Vagina (tissue), 2 donors: ENCODE results near the gene TENM4. TPM values are rescaled to one million over a fixed set of nuclear protein-coding genes. Genes with fewer than 3 reads are reported as not detected.

Experiments
- DNase-seq, 2 donors: peaks; one replicate each; pipeline ENCODE4 v3.0.0-alpha.2; 2017; ENCODE audit errors: extremely low spot score in 2 of 2
- H3K27ac ChIP-seq: fragments of 200-600 bp; sonication (generic); one replicate; pipeline ENCODE4 v1.5.1; 2019
- H3K27me3 ChIP-seq: fragments of 200-600 bp; sonication (generic); one replicate; pipeline ENCODE4 v1.5.1; 2019
- H3K36me3 ChIP-seq, 2 donors: fragments of 200-600 bp; sonication (generic); one replicate each; pipeline ENCODE4 v1.5.1; 2017 to 2019
- H3K4me1 ChIP-seq: fragments of 200-600 bp; sonication (generic); one replicate; pipeline ENCODE4 v1.5.1; 2019
- H3K4me3 ChIP-seq, 2 donors: fragments of 200-600 bp; sonication (generic); 1 replicate in 1 of 2; 2 replicates in 1 of 2; pipeline ENCODE4 v1.5.1; 2016 to 2019
- H3K9me3 ChIP-seq: fragments of 200-600 bp; sonication (generic); one replicate; pipeline ENCODE4 v1.5.1; 2019
- CTCF ChIP-seq, 3 experiments: fragments of 450-650 bp in 2 of 3; fragments of 200-600 bp in 1 of 3; sonication (generic) in 1 of 3; IDR thresholded peaks; one replicate each; pipeline ENCODE4 v1.5.1; 2017 to 2019; ENCODE audit warnings: antibody characterized with exemption in 3 of 3, mild to moderate bottlenecking in 2 of 3, moderate library complexity in 2 of 3
- POLR2A ChIP-seq, 2 donors: fragments of 450-650 bp; IDR thresholded peaks; one replicate each; pipeline ENCODE4 v1.6.1; 2017; ENCODE audit warnings: antibody characterized with exemption in 2 of 2, mild to moderate bottlenecking in 2 of 2, moderate library complexity in 2 of 2
- POLR2AphosphoS5 ChIP-seq, 2 donors: sonication (generic); formaldehyde crosslinking; IDR thresholded peaks; one replicate each; pipeline ENCODE4 v1.9.0; 2017; ENCODE audit warnings: antibody characterized with exemption in 2 of 2, mild to moderate bottlenecking in 2 of 2, low read depth in 1 of 2; ENCODE audit not compliant: insufficient read depth in 1 of 2
- intact Hi-C: fragments of 100-400 bp; cut with DNase I; formaldehyde crosslinking; loops from one replicate; pipeline ENCODE4 v1.15.1; 2023
- total RNA-seq: library from RNA; depleted of rRNA; stranded (reverse); fragments of >200 nt; gene quantifications from one replicate; pipeline ENCODE4 v1.2.3, GENCODE V29; 2016

The TENM4 gene
- total RNA-seq, 1 donor from 2014 or later: 12.5 TPM

GRCh38 chr11:78801161-78801884, 639.5 kb downstream of the TENM4 start:
- peak in 1 of 2 donors; percentile 95 for DNase-seq
- Histone ChIP-seq H3K4me1 (peaks cover 32% of the 10 kb centered on the region), H3K27ac (peak overlapping the region; percentile 56), H3K9me3 (no peaks in the 10 kb centered on the region), H3K27me3 (no peaks in the 10 kb centered on the region), H3K36me3 (no peaks in the 10 kb centered on the region), H3K4me3 (no peak overlapping the region)
- intact Hi-C loops: no loop called here
- TF ChIP-seq CTCF (IDR thresholded peaks at IDR 0.05): no peak
- TF ChIP-seq POLR2AphosphoS5 (IDR thresholded peaks at IDR 0.05; ENCODE audit: insufficient read depth in 1 of 2, low read depth in 1 of 2): peak in 1 of 2 donors; percentile 60
- TF ChIP-seq POLR2A (IDR thresholded peaks at IDR 0.05): no peak

- H3K36me3 ChIP-seq: no peaks in the 10 kb centered on the region
- DNase-seq: no peak
- no peaks in the 10 kb centered on the region for H3K9me3 ChIP-seq
- peak overlapping the region; percentile 56 for H3K27ac ChIP-seq
- H3K4me3 ChIP-seq: no peak overlapping the region
- peaks cover 32% of the 10 kb centered on the region for H3K4me1 ChIP-seq
- TF ChIP-seq CTCF (IDR thresholded peaks at IDR 0.05): no peak
- TF ChIP-seq POLR2A (IDR thresholded peaks at IDR 0.05): no peak
- no peak for TF ChIP-seq POLR2AphosphoS5 (IDR thresholded peaks at IDR 0.05; ENCODE audit: insufficient read depth in 1 of 2, low read depth in 1 of 2)
- intact Hi-C loops: no loop called here
- H3K27me3 ChIP-seq: no peaks in the 10 kb centered on the region
These were observed 640.1 kb downstream of the TENM4 start for GRCh38 chr11:78800756-78801155.

- Histone ChIP-seq H3K9me3 (no peaks in the 10 kb centered on the region), H3K36me3 (no peaks in the 10 kb centered on the region), H3K27ac (peak overlapping the region; percentile 56), H3K4me3 (no peak overlapping the region), H3K4me1 (peaks cover 32% of the 10 kb centered on the region), H3K27me3 (no peaks in the 10 kb centered on the region)
- TF ChIP-seq CTCF (IDR thresholded peaks at IDR 0.05) (no peak), POLR2A (IDR thresholded peaks at IDR 0.05) (no peak), POLR2AphosphoS5 (IDR thresholded peaks at IDR 0.05; ENCODE audit: insufficient read depth in 1 of 2, low read depth in 1 of 2) (no peak)
- no peak for DNase-seq
- intact Hi-C loops: no loop called here
These were observed 640.6 kb downstream of the TENM4 start for GRCh38 chr11:78800096-78800690.

GRCh38 chr11:78798663-78799062, 642.2 kb downstream of the TENM4 start:
- TF ChIP-seq CTCF (IDR thresholded peaks at IDR 0.05) (peak; percentile 26 to 66 (median 43)), POLR2A (IDR thresholded peaks at IDR 0.05) (no peak)
- no peak for DNase-seq
- Histone ChIP-seq H3K36me3 (no peaks in the 10 kb centered on the region), H3K9me3 (no peaks in the 10 kb centered on the region), H3K27me3 (no peaks in the 10 kb centered on the region), H3K4me1 (peaks cover 32% of the 10 kb centered on the region), H3K27ac (no peak overlapping the region), H3K4me3 (no peak overlapping the region)
- intact Hi-C loops: no loop called here

GRCh38 chr11:78797559-78797958, 643.3 kb downstream of the TENM4 start:
- H3K4me1 ChIP-seq: peaks cover 27% of the 10 kb centered on the region
- no peaks in the 10 kb centered on the region for H3K9me3 ChIP-seq
- intact Hi-C loops: no loop called here

More at GRCh38 chr11:78797559-78797958, 643.3 kb downstream of the TENM4 start:
- Histone ChIP-seq H3K36me3 (no peaks in the 10 kb centered on the region), H3K27me3 (no peaks in the 10 kb centered on the region), H3K27ac (no peak overlapping the region), H3K4me3 (no peak overlapping the region)
- DNase-seq: no peak
- TF ChIP-seq POLR2AphosphoS5 (IDR thresholded peaks at IDR 0.05; ENCODE audit: insufficient read depth in 1 of 2, low read depth in 1 of 2): no peak
- no peak for TF ChIP-seq POLR2A (IDR thresholded peaks at IDR 0.05)
- TF ChIP-seq CTCF (IDR thresholded peaks at IDR 0.05): no peak
